Measurements from ENCODE around the gene CEP120. TPM values are rescaled to one million over a fixed set of nuclear protein-coding genes. Genes with fewer than 3 reads are reported as not detected.

Gene CEP120
- total RNA-seq, 1 donor: 24.2 TPM

- Histone ChIP-seq H3K4me2 (ENCODE audit: insufficient read depth, low read length) (no peak overlapping the region), H3K36me3 (ENCODE audit: insufficient read depth, low read length) (no peaks in the 10 kb centered on the region), H3K4me3 (ENCODE audit: insufficient read depth, low read length) (no peak overlapping the region), H3K27me3 (ENCODE audit: insufficient read depth, low read length) (no peaks in the 10 kb centered on the region), H4K20me1 (ENCODE audit: insufficient read depth, low read length) (no peaks in the 10 kb centered on the region), H2AFZ (ENCODE audit: low read length) (no peak overlapping the region), H3K9me3 (ENCODE audit: low read depth, low read length) (no peaks in the 10 kb centered on the region), H3K79me2 (ENCODE audit: insufficient read depth, low read length) (no peaks in the 10 kb centered on the region), H3K27ac (ENCODE audit: low read depth, low read length) (no peak overlapping the region), H3K4me1 (ENCODE audit: insufficient read depth, low read length) (no peaks in the 10 kb centered on the region)
- no peak for TF ChIP-seq CTCF (IDR thresholded peaks at IDR 0.05; ENCODE audit: extremely low read depth, low read depth, low read length)
- no peak for DNase-seq (ENCODE audit: insufficient read length, low spot score, missing footprints)
These were observed 64.5 kb downstream of the CEP120 start for GRCh38 chr5:123358751-123359150.

GRCh38 chr5:123358304-123358703 lies 64.9 kb downstream of the CEP120 start:
- Histone ChIP-seq H3K27ac (ENCODE audit: low read depth, low read length) (no peak overlapping the region), H3K4me2 (ENCODE audit: insufficient read depth, low read length) (no peak overlapping the region), H3K27me3 (ENCODE audit: insufficient read depth, low read length) (no peaks in the 10 kb centered on the region), H3K79me2 (ENCODE audit: insufficient read depth, low read length) (no peaks in the 10 kb centered on the region), H3K4me1 (ENCODE audit: insufficient read depth, low read length) (no peaks in the 10 kb centered on the region), H3K9me3 (ENCODE audit: low read depth, low read length) (no peaks in the 10 kb centered on the region), H3K4me3 (ENCODE audit: insufficient read depth, low read length) (no peak overlapping the region), H3K36me3 (ENCODE audit: insufficient read depth, low read length) (no peaks in the 10 kb centered on the region), H2AFZ (ENCODE audit: low read length) (no peak overlapping the region), H4K20me1 (ENCODE audit: insufficient read depth, low read length) (no peaks in the 10 kb centered on the region)
- TF ChIP-seq CTCF (IDR thresholded peaks at IDR 0.05; ENCODE audit: extremely low read depth, low read depth, low read length): no peak
- DNase-seq (ENCODE audit: insufficient read length, low spot score, missing footprints): no peak

GRCh38 chr5:123351820-123352219 lies 71.4 kb downstream of the CEP120 start:
- Histone ChIP-seq H2AFZ (ENCODE audit: low read length) (no peak overlapping the region), H3K4me2 (ENCODE audit: insufficient read depth, low read length) (no peak overlapping the region), H3K4me3 (ENCODE audit: insufficient read depth, low read length) (no peak overlapping the region), H3K27me3 (ENCODE audit: insufficient read depth, low read length) (no peaks in the 10 kb centered on the region), H3K27ac (ENCODE audit: low read depth, low read length) (no peak overlapping the region), H3K9me3 (ENCODE audit: low read depth, low read length) (no peaks in the 10 kb centered on the region), H3K79me2 (ENCODE audit: insufficient read depth, low read length) (no peaks in the 10 kb centered on the region), H3K4me1 (ENCODE audit: insufficient read depth, low read length) (no peaks in the 10 kb centered on the region), H3K36me3 (ENCODE audit: insufficient read depth, low read length) (peaks cover 5% of the 10 kb centered on the region), H4K20me1 (ENCODE audit: insufficient read depth, low read length) (no peaks in the 10 kb centered on the region)
- DNase-seq (ENCODE audit: insufficient read length, low spot score, missing footprints): no peak
- TF ChIP-seq CTCF (IDR thresholded peaks at IDR 0.05; ENCODE audit: extremely low read depth, low read depth, low read length): no peak

GRCh38 chr5:123351240-123351639 lies 72.0 kb downstream of the CEP120 start:
- H3K9me3 ChIP-seq (ENCODE audit: low read depth, low read length): no peaks in the 10 kb centered on the region
- no peak overlapping the region for H3K4me2 ChIP-seq (ENCODE audit: insufficient read depth, low read length)
- DNase-seq (ENCODE audit: insufficient read length, low spot score, missing footprints): no peak
- H3K4me3 ChIP-seq (ENCODE audit: insufficient read depth, low read length): no peak overlapping the region
- peaks cover 5% of the 10 kb centered on the region for H3K36me3 ChIP-seq (ENCODE audit: insufficient read depth, low read length)
- TF ChIP-seq CTCF (IDR thresholded peaks at IDR 0.05; ENCODE audit: extremely low read depth, low read depth, low read length): no peak
- H3K4me1 ChIP-seq (ENCODE audit: insufficient read depth, low read length): no peaks in the 10 kb centered on the region
- H2AFZ ChIP-seq (ENCODE audit: low read length): no peak overlapping the region
- no peaks in the 10 kb centered on the region for H4K20me1 ChIP-seq (ENCODE audit: insufficient read depth, low read length)
- H3K27me3 ChIP-seq (ENCODE audit: insufficient read depth, low read length): no peaks in the 10 kb centered on the region
- H3K27ac ChIP-seq (ENCODE audit: low read depth, low read length): no peak overlapping the region
- no peaks in the 10 kb centered on the region for H3K79me2 ChIP-seq (ENCODE audit: insufficient read depth, low read length)

Data from osteoblast (primary cell).